GM10266 (cell line): ENCODE measurements around the gene IGLL5.

Source experiments
- DNase-seq: peaks from one replicate; pipeline ENCODE4 v3.0.0; 2012; ENCODE audit errors: extremely low spot score
- TF ChIP-seq, protein P1 (sequence below): IDR thresholded peaks from 2 replicates; pipeline ENCODE4 v1.5.1; 2012; ENCODE audit warnings: mild to moderate bottlenecking, low read depth; ENCODE audit not compliant: control insufficient read depth, insufficient read depth; ENCODE audit errors: missing control alignments

IGLL5 gene

DNA sequence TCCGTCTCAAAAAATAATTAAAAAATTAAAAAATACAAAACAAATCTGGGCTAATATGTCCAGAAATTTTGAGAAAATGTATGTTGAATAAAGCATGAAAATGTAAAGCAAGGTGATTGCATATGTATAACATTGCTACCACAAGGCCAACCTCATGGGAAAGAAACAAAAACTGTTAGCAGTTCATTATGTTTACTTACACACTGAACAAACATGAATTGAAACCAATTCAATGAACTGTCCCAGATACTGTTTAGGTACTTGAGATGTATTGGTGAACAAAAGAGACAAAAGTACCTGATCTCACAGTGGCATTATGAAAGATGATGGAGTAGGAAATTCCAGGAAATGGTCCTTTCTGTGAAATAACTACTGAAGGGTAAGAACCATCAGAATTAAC is 43.8 kb upstream of the IGLL5 start:
- DNase-seq: no peak
- TF ChIP-seq, protein P1, sequence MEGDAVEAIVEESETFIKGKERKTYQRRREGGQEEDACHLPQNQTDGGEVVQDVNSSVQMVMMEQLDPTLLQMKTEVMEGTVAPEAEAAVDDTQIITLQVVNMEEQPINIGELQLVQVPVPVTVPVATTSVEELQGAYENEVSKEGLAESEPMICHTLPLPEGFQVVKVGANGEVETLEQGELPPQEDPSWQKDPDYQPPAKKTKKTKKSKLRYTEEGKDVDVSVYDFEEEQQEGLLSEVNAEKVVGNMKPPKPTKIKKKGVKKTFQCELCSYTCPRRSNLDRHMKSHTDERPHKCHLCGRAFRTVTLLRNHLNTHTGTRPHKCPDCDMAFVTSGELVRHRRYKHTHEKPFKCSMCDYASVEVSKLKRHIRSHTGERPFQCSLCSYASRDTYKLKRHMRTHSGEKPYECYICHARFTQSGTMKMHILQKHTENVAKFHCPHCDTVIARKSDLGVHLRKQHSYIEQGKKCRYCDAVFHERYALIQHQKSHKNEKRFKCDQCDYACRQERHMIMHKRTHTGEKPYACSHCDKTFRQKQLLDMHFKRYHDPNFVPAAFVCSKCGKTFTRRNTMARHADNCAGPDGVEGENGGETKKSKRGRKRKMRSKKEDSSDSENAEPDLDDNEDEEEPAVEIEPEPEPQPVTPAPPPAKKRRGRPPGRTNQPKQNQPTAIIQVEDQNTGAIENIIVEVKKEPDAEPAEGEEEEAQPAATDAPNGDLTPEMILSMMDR: no peak

DNA sequence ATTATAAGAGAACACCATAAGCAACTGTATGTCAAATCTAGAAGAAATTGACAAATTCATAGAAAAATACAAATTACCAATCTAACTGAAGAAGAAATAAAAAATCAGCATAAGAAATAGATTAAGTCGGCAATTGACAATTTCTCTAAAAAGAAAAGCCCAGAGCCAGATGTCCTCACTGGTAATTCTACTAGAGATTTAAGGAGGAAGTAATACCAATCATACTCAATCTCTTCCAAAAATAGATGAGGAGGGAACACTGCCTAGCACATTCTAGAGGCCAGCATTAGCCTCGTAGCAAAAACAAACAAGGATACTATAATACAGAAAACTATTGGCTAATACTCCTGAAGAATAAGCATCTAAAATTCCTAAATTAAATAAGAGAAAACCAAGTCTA is 40.4 kb upstream of the IGLL5 start:
- TF ChIP-seq, protein P1: no peak
- DNase-seq: no peak

DNA sequence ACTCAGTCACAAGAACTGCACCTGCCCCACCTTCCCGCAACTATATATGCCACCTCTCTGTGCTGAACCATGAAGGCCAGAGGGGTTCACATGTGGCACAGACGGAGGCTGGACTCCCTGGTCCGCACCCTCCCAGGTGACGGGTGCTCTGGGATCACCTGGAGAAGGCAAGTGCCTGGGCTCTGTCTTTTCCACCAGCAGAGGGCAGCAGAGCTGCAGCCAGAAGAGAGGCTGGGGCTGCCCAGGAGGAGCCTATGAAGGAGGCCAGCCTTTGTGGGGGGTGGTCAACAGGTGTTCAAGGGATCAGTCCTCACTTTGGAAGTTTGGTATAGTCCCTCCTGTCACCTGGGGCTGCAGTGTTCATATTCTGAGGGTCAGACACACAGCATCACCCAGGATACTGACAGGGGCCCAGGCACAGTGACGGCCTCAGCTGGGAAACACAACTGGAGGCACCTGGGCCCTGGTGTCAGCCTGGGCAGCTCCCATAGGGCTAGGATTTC is 39.2 kb upstream of the IGLL5 start:
- TF ChIP-seq, protein P1: peak; percentile 76
- peak; percentile 15 for DNase-seq

DNA sequence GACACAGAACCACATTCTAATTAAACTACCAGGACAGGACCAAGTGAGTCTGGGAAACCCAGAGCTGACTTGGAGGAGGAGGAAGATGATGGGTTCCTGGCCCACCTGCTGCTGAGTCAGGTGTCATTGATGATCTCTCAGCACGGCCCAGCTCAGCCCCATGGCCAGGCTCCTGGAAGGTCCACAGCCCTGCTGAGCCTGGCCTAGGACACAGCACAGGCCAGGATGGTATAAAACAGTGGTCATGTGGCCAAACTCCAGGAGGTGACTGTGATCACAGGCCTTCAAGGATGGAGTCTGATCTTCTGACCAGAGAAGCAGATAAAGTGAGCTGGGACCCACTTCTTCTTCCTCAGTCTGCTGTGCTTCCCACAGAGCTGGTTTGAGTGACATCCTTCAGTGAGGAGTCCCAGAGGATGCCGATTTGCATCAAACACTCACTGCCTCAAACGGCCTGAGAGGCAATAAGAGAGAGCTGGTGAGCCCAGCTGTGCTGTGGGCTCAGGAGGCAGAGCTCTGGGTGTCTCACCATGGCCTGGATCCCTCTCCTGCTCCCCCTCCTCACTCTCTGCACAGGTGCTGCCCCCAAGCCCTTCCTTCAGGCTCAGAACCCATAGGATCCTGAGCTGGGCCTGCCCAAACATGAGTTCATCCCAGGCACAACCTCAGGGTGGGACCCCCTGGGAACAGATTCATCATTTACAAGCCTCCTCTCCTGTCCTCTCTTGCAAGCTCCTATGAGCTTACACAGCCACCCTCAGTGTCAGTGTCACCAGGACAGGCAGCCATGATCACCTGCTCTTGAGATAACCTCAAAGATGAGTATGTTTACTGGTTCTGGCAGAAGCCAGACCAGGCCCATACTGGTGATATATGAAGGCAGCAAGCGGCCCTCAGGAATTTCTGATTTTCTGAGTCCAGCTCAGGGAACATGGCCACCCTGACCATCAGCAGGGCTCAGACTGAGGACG is 37.7 kb upstream of the IGLL5 start:
- TF ChIP-seq, protein P1: no peak
- no peak for DNase-seq

DNA sequence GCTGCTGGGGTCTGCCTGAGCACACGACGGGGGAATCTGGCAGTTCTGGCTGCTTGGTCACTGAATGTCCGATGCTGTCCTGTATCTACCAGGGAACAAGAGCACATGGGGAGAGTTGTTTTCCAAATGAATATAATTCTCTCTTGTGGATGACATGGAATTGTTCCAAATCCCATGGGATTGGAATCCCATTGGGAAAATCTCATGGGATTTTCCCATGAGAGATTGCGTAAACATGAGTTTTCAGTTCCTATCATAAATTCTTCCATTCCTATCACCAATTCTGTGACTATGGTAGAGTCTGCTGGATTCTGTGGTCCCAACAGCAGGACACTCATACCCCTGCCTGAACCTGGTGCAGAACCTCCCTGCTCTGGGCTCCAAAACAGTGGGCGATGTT is 35.6 kb upstream of the IGLL5 start:
- TF ChIP-seq, protein P1: no peak

DNA sequence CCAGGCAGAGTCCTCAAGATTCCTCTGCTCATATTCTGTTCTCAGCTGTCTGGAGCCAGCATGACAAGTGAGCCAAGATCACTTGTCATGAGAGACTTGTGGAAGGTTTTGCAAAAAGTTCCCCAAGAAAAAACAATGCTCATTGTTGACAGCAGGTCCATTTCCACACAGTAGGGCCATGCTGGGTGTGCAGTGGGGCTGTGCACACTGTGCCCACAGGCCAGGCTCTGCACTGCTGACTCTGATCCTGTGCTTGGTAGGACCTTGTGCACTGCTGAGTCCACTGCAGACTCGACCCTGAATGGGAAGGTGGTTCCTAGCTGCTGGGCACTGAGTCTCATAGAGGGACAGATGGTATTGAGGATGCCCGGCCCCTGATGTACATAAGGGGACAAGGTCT is 33.9 kb upstream of the IGLL5 start:
- DNase-seq: no peak
- TF ChIP-seq, protein P1: no peak

More for the DNA sequence above, 35.6 kb upstream of the IGLL5 start:
- DNase-seq: no peak

DNA sequence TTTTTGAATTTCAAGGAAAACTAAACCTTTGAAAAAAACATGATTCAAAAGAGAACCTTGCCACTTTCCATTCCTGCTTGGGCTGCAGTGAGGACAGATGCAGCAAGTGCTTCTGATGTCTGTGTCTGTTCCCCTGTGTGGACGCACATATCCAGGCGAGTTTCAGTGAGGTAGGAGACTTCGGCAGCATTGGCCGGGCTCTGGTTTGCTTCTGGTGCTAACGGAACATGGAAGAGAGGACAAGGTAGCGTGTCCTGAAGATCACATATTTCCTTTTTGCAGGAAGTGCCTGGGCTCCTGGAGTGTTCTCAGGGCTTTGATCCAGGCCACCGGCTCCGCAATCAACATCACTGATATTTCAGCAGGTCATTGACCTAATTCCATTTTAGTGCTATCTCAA is 33.1 kb upstream of the IGLL5 start:
- no peak for DNase-seq
- TF ChIP-seq, protein P1: no peak
